CD4-positive, alpha-beta T cell treated with Interleukin-15 for 4 hours (primary cell): ENCODE results near the gene CD99L2.

Source experiments
- DNase-seq: peaks from one replicate; pipeline ENCODE4 v3.0.0-alpha.2; 2020; ENCODE audit warnings: low spot score

CD99L2 gene

GRCh38 chrX:150762258-150763165 is 136.0 kb downstream of the CD99L2 start:
- DNase-seq: no peak

- no peak for DNase-seq
Measured at GRCh38 chrX:150761819-150762216, 136.7 kb downstream of the CD99L2 start.

GRCh38 chrX:150761176-150761818 is 137.2 kb downstream of the CD99L2 start:
- no peak for DNase-seq

- no peak for DNase-seq
Measured at GRCh38 chrX:150759568-150760416, 138.7 kb downstream of the CD99L2 start.

GRCh38 chrX:150757371-150757770 is 141.1 kb downstream of the CD99L2 start:
- DNase-seq: no peak

GRCh38 chrX:150753968-150754367 is 144.5 kb downstream of the CD99L2 start:
- DNase-seq: no peak

- DNase-seq: no peak
Measured at GRCh38 chrX:150753357-150753756, 145.1 kb downstream of the CD99L2 start.

GRCh38 chrX:150752124-150752523 is 146.3 kb downstream of the CD99L2 start:
- no peak for DNase-seq

GRCh38 chrX:150736475-150736874 is 162.0 kb downstream of the CD99L2 start:
- DNase-seq: no peak

GRCh38 chrX:150731795-150732194 is 166.7 kb downstream of the CD99L2 start:
- no peak for DNase-seq

GRCh38 chrX:150730719-150731118 is 167.7 kb downstream of the CD99L2 start:
- no peak for DNase-seq

GRCh38 chrX:150729956-150730355 is 168.5 kb downstream of the CD99L2 start:
- no peak for DNase-seq

GRCh38 chrX:150719621-150720020 is 178.8 kb downstream of the CD99L2 start:
- DNase-seq: no peak
